Inflammatory macrophage treated with lipopolysaccharide for 1 hour (primary cell): ENCODE results near the gene ANXA2.
A peak's percentile ranks its signal among the peaks of the same experiment; 100 is the strongest.

Source experiments
- DNase-seq, 2 donors: peaks; one replicate each; pipeline ENCODE4 v3.0.0-alpha.2; 2020 to 2022

Gene ANXA2

GRCh38 chr15:60387321-60387720 is 10.5 kb downstream of the ANXA2 start:
- no peak for DNase-seq

- no peak for DNase-seq
Measured at GRCh38 chr15:60386615-60387014, 11.2 kb downstream of the ANXA2 start.

GRCh38 chr15:60385620-60386552 is 11.9 kb downstream of the ANXA2 start:
- DNase-seq: no peak

GRCh38 chr15:60384526-60385126 is 13.2 kb downstream of the ANXA2 start:
- DNase-seq: no peak

GRCh38 chr15:60384053-60384452 is 13.7 kb downstream of the ANXA2 start:
- no peak for DNase-seq

- no peak for DNase-seq
Measured at GRCh38 chr15:60382773-60383674, 14.8 kb downstream of the ANXA2 start.

- DNase-seq: peak in 1 of 2 donors; percentile 40
Measured at GRCh38 chr15:60381148-60381788, 16.5 kb downstream of the ANXA2 start.

GRCh38 chr15:60379525-60380274 is 18.1 kb downstream of the ANXA2 start:
- DNase-seq: no peak

- DNase-seq: no peak
Measured at GRCh38 chr15:60379185-60379524, 18.6 kb downstream of the ANXA2 start.

- no peak for DNase-seq
Measured at GRCh38 chr15:60376677-60377095, 21.1 kb downstream of the ANXA2 start.

GRCh38 chr15:60375306-60375705 is 22.5 kb downstream of the ANXA2 start:
- DNase-seq: no peak

- DNase-seq: no peak
Measured at GRCh38 chr15:60374628-60375081, 23.1 kb downstream of the ANXA2 start.

- DNase-seq: no peak
Measured at GRCh38 chr15:60374209-60374608, 23.6 kb downstream of the ANXA2 start.

- DNase-seq: no peak
Measured at GRCh38 chr15:60373745-60374144, 24.0 kb downstream of the ANXA2 start.

GRCh38 chr15:60373327-60373726 is 24.5 kb downstream of the ANXA2 start:
- no peak for DNase-seq

GRCh38 chr15:60372756-60373155 is 25.0 kb downstream of the ANXA2 start:
- DNase-seq: no peak

GRCh38 chr15:60372227-60372626 is 25.6 kb downstream of the ANXA2 start:
- no peak for DNase-seq

GRCh38 chr15:60371175-60372051 is 26.4 kb downstream of the ANXA2 start:
- DNase-seq: no peak

- DNase-seq: no peak
Measured at GRCh38 chr15:60370869-60371136, 27.0 kb downstream of the ANXA2 start.

- no peak for DNase-seq
Measured at GRCh38 chr15:60370105-60370868, 27.5 kb downstream of the ANXA2 start.
